Measurements from ENCODE around the gene CPXM2. TPM values are rescaled to one million over a fixed set of nuclear protein-coding genes. Genes with fewer than 3 reads are reported as not detected.

CPXM2 gene
- total and polyA plus RNA-seq, 10 of the 15 experiments (the other 5 are each of a cell fraction or from before 2014, with no cell fraction given): 0.08 to 1.1 (median 0.58) TPM

DNA sequence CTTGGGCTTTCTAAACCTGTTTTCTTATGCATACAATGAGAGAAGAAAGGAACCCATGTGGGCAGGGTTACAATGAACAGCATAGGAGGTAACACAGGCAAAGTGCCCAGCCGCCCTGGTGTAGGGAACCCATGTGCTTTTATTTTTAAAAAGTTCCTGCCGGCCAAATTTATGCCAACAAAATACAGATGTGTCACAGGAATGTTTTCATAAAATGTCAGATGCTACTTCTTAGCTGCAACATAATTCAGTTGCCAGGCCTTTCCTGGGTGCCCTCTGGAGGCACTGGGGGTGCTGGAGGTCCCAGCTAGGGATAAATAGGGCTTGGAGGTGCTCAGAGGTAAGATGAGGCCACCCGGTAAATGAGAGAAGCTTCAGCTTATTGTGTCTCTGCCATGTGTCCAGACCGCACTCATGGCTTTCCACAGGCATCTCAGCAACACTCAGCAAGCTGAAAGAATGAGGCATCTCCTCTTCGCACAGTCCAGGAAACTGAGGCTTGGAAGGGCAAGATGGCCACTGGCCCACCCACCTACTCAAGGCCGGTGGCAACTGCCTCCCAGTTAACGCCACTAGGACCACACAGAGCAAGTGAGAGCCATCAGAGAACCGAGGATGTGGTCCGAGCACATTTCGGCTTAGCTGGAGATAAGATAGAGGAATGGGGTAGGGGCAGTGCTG, 58.3 kb downstream of the CPXM2 start:
- Histone ChIP-seq H3K36me3 (ENCODE audit: control insufficient read depth in 2 of 2, insufficient read depth in 2 of 2, low read length in 1 of 2) (no peaks in the 10 kb centered on the region), H3K4me1 (ENCODE audit: control insufficient read depth, insufficient read depth, low read length) (peaks cover 11% of the 10 kb centered on the region), H3K79me2 (ENCODE audit: control insufficient read depth, insufficient read depth, low read length) (no peaks in the 10 kb centered on the region), H3K9ac (ENCODE audit: control insufficient read depth, insufficient read depth, low read length) (no peak overlapping the region), H3K27me3 (replicated peaks in 1 of 2; ENCODE audit: control insufficient read depth in 2 of 2, insufficient read depth in 2 of 2, low read length in 1 of 2) (no peaks in the 10 kb centered on the region), H2AFZ (ENCODE audit: control insufficient read depth, low read depth, low read length) (no peak overlapping the region), H3K9me3 (replicated peaks; ENCODE audit: control insufficient read depth, insufficient read depth, low read length) (no peaks in the 10 kb centered on the region), H3K4me3 (no peak overlapping the region), H4K20me1 (ENCODE audit: control insufficient read depth, insufficient read depth) (no peaks in the 10 kb centered on the region), H3K27ac (ENCODE audit: control insufficient read depth, insufficient read depth) (no peak overlapping the region), H3K4me2 (ENCODE audit: control insufficient read depth, insufficient read depth) (no peak overlapping the region)
- ChIA-PET CTCF (interaction anchor here (2.4 to 2.7 kb wide), 2 partner anchors 11 to 54 kb away, joined by 5 to 9 read pairs; no protein-coding TSS in a partner anchor), SMC1A (ENCODE audit: uncharacterized antibody, unreplicated experiment) (interaction anchor here (0.6 to 9.4 kb wide), 6 partner anchors 9 to 901 kb away, joined by 3 to 158 read pairs (median 3); no protein-coding TSS in a partner anchor), RAD21 (ENCODE audit: unreplicated experiment) (interaction anchor here (0.9 to 4.9 kb wide), 4 partner anchors 8 to 54 kb away, joined by 3 to 77 read pairs (median 8); no protein-coding TSS in a partner anchor), POLR2A (interaction anchor here (1.1 to 3.5 kb wide), 4 partner anchors 13 to 28 kb away, joined by 3 to 32 read pairs (median 3); no protein-coding TSS in a partner anchor)
- WGBS (ENCODE audit: insufficient coverage, insufficient replicate concordance, low lambda C conversion rate, missing lambda C conversion rate): 30% methylated on average over 10 of the region's 10 CpGs
- BruUV-seq (replicated peaks): no TSS peak
- DNase-seq (ENCODE audit: low read depth, low spot score) (no peak), FAIRE-seq (no peak), ATAC-seq (no peak)
- intact Hi-C loops (cut with micrococcal nuclease; ENCODE audit: unreplicated experiment) (no loop called here), in situ Hi-C loops (cut with MboI) (no loop called here)
- no peak for TF ChIP-seq RAD21 (IDR thresholded peaks at IDR 0.05; ENCODE audit: insufficient read depth, low read depth, low read length)
- TF ChIP-seq, protein P1, sequence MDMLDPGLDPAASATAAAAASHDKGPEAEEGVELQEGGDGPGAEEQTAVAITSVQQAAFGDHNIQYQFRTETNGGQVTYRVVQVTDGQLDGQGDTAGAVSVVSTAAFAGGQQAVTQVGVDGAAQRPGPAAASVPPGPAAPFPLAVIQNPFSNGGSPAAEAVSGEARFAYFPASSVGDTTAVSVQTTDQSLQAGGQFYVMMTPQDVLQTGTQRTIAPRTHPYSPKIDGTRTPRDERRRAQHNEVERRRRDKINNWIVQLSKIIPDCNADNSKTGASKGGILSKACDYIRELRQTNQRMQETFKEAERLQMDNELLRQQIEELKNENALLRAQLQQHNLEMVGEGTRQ (IDR thresholded peaks at IDR 0.05; ENCODE audit: borderline replicate concordance, low read depth, low read length): no peak
- TF ChIP-seq RFX5 (IDR thresholded peaks at IDR 0.05; ENCODE audit: low read depth, low read length): no peak
- TF ChIP-seq, protein P2, sequence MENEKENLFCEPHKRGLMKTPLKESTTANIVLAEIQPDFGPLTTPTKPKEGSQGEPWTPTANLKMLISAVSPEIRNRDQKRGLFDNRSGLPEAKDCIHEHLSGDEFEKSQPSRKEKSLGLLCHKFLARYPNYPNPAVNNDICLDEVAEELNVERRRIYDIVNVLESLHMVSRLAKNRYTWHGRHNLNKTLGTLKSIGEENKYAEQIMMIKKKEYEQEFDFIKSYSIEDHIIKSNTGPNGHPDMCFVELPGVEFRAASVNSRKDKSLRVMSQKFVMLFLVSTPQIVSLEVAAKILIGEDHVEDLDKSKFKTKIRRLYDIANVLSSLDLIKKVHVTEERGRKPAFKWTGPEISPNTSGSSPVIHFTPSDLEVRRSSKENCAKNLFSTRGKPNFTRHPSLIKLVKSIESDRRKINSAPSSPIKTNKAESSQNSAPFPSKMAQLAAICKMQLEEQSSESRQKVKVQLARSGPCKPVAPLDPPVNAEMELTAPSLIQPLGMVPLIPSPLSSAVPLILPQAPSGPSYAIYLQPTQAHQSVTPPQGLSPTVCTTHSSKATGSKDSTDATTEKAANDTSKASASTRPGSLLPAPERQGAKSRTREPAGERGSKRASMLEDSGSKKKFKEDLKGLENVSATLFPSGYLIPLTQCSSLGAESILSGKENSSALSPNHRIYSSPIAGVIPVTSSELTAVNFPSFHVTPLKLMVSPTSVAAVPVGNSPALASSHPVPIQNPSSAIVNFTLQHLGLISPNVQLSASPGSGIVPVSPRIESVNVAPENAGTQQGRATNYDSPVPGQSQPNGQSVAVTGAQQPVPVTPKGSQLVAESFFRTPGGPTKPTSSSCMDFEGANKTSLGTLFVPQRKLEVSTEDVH (IDR thresholded peaks at IDR 0.05; ENCODE audit: low read depth, partially characterized antibody): no peak
- no peak for TF ChIP-seq SREBF1 (IDR thresholded peaks at IDR 0.05; ENCODE audit: low read length)
- no peak for TF ChIP-seq ZNF217 (IDR thresholded peaks at IDR 0.05)
- no peak for TF ChIP-seq NFYB (IDR thresholded peaks at IDR 0.05; ENCODE audit: insufficient read depth, low read depth, low read length)
- no peak for TF ChIP-seq RB1 (IDR thresholded peaks at IDR 0.05; ENCODE audit: borderline replicate concordance)
- TF ChIP-seq, protein P3, sequence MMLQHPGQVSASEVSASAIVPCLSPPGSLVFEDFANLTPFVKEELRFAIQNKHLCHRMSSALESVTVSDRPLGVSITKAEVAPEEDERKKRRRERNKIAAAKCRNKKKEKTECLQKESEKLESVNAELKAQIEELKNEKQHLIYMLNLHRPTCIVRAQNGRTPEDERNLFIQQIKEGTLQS (IDR thresholded peaks at IDR 0.05; ENCODE audit: borderline replicate concordance, extremely low read depth, low read depth, low read length): no peak
- no peak for TF ChIP-seq SIX5 (IDR thresholded peaks at IDR 0.05; ENCODE audit: low read depth, low read length, severe bottlenecking)
- no peak for TF ChIP-seq POLR2AphosphoS2 (IDR thresholded peaks at IDR 0.05; ENCODE audit: low read depth, low read length)
- no peak for TF ChIP-seq CHD2 (IDR thresholded peaks at IDR 0.05; ENCODE audit: borderline replicate concordance, low read depth, low read length)
- no peak for TF ChIP-seq ESRRA (IDR thresholded peaks at IDR 0.05; ENCODE audit: low read length)
- no peak for TF ChIP-seq TARDBP (IDR thresholded peaks at IDR 0.05; ENCODE audit: borderline replicate concordance)
- TF ChIP-seq HDAC2 (IDR thresholded peaks at IDR 0.05): no peak
